GM21576 (cell line): ENCODE data around the gene MAN2A2.
"Not testable (repeated sequence)": the region's sequence is repeated elsewhere in the genome, so short reads cannot be mapped to it uniquely, and the experiment has no call there.

Source experiments
- ATAC-seq: cut with Tn5 transposase; IDR thresholded peaks from one replicate; pipeline ENCODE4 v1.9.1; 2021; ENCODE audit warnings: mild to moderate bottlenecking, moderate library complexity; ENCODE audit not compliant: unreplicated experiment

The MAN2A2 gene

GRCh38 chr15:90902040-90902839 lies 862 bp upstream of the MAN2A2 start:
- ATAC-seq, result peak; percentile 67

GRCh38 chr15:90903733-90904536 lies 833 bp downstream of the MAN2A2 start:
- ATAC-seq, result no peak

GRCh38 chr15:90904746-90905145 lies 1.6 kb downstream of the MAN2A2 start:
- ATAC-seq, result no peak

GRCh38 chr15:90905306-90906180 lies 2.4 kb downstream of the MAN2A2 start:
- ATAC-seq, result no peak

GRCh38 chr15:90906181-90906849 lies 3.2 kb downstream of the MAN2A2 start:
- no peak for ATAC-seq

- no peak for ATAC-seq
These were observed 4.1 kb downstream of the MAN2A2 start for GRCh38 chr15:90907051-90907660.

GRCh38 chr15:90907838-90908507 lies 4.9 kb downstream of the MAN2A2 start:
- no peak for ATAC-seq

GRCh38 chr15:90909449-90909848 lies 6.3 kb downstream of the MAN2A2 start:
- not testable (repeated sequence) for ATAC-seq

- ATAC-seq, result no peak
These were observed 6.9 kb downstream of the MAN2A2 start for GRCh38 chr15:90909976-90910375.

- ATAC-seq, result no peak
These were observed 7.6 kb downstream of the MAN2A2 start for GRCh38 chr15:90910441-90911301.

- no peak for ATAC-seq
These were observed 8.2 kb downstream of the MAN2A2 start for GRCh38 chr15:90911302-90911623.

- no peak for ATAC-seq
These were observed 9.0 kb downstream of the MAN2A2 start for GRCh38 chr15:90911906-90912769.

GRCh38 chr15:90912770-90913075 lies 9.6 kb downstream of the MAN2A2 start:
- no peak for ATAC-seq

GRCh38 chr15:90913398-90913944 lies 10.4 kb downstream of the MAN2A2 start:
- ATAC-seq, result no peak

GRCh38 chr15:90914305-90915080 lies 11.4 kb downstream of the MAN2A2 start:
- no peak for ATAC-seq

- no peak for ATAC-seq
These were observed 12.2 kb downstream of the MAN2A2 start for GRCh38 chr15:90915216-90915807.
